Measurements from ENCODE around the gene ZDHHC13. TPM values are rescaled to one million over a fixed set of nuclear protein-coding genes. Genes with fewer than 3 reads are reported as not detected.

ZDHHC13 gene
- total RNA-seq, 1 donor from 2014 or later: 10.6 TPM

GRCh38 chr11:19100885-19101284 is 16.1 kb upstream of the ZDHHC13 start:
- no peaks in the 10 kb centered on the region for H3K27me3 ChIP-seq (ENCODE audit: low read depth)
- H3K9me3 ChIP-seq: peaks cover 4% of the 10 kb centered on the region
- DNase-seq: no peak
- ATAC-seq: no peak
- no peak overlapping the region for H3K27ac ChIP-seq
- no peak overlapping the region for H3K4me3 ChIP-seq
- intact Hi-C loops (cut with DNase I): no loop called here
- no peaks in the 10 kb centered on the region for H3K4me1 ChIP-seq
- no peaks in the 10 kb centered on the region for H3K36me3 ChIP-seq
- no peak for TF ChIP-seq CTCF (IDR thresholded peaks at IDR 0.05)

GRCh38 chr11:19101796-19102520 is 15.0 kb upstream of the ZDHHC13 start:
- Histone ChIP-seq H3K27me3 (ENCODE audit: low read depth) (no peaks in the 10 kb centered on the region), H3K4me3 (no peak overlapping the region), H3K27ac (no peak overlapping the region), H3K4me1 (no peaks in the 10 kb centered on the region), H3K9me3 (peaks cover 4% of the 10 kb centered on the region), H3K36me3 (no peaks in the 10 kb centered on the region)
- ATAC-seq: peak in 1 of 2 donors; percentile 29
- no peak for TF ChIP-seq CTCF (IDR thresholded peaks at IDR 0.05)
- intact Hi-C loops (cut with DNase I): no loop called here
- no peak for DNase-seq

- intact Hi-C loops (cut with DNase I): no loop called here
- H3K4me3 ChIP-seq: no peak overlapping the region
- H3K27ac ChIP-seq: no peak overlapping the region
- H3K27me3 ChIP-seq (ENCODE audit: low read depth): no peaks in the 10 kb centered on the region
- no peak for DNase-seq
- H3K9me3 ChIP-seq: peaks cover 4% of the 10 kb centered on the region
- H3K4me1 ChIP-seq: no peaks in the 10 kb centered on the region
- ATAC-seq: no peak
- H3K36me3 ChIP-seq: no peaks in the 10 kb centered on the region
- TF ChIP-seq CTCF (IDR thresholded peaks at IDR 0.05): no peak
Measured at GRCh38 chr11:19102521-19102900, 14.5 kb upstream of the ZDHHC13 start.

GRCh38 chr11:19105011-19105410 is 12.0 kb upstream of the ZDHHC13 start:
- H3K27ac ChIP-seq: no peak overlapping the region
- ATAC-seq: no peak
- intact Hi-C loops (cut with DNase I): no loop called here

GRCh38 chr11:19107125-19107524 is 9.8 kb upstream of the ZDHHC13 start:
- DNase-seq: no peak
- no peak for ATAC-seq
- no peak for TF ChIP-seq CTCF (IDR thresholded peaks at IDR 0.05)
- Histone ChIP-seq H3K9me3 (no peaks in the 10 kb centered on the region), H3K27me3 (ENCODE audit: low read depth) (peaks cover 2% of the 10 kb centered on the region), H3K36me3 (no peaks in the 10 kb centered on the region), H3K4me1 (no peaks in the 10 kb centered on the region), H3K4me3 (no peak overlapping the region), H3K27ac (no peak overlapping the region)
- intact Hi-C loops (cut with DNase I): no loop called here

More at GRCh38 chr11:19105011-19105410, 12.0 kb upstream of the ZDHHC13 start:
- TF ChIP-seq CTCF (IDR thresholded peaks at IDR 0.05): no peak
- Histone ChIP-seq H3K27me3 (ENCODE audit: low read depth) (no peaks in the 10 kb centered on the region), H3K36me3 (no peaks in the 10 kb centered on the region), H3K4me1 (no peaks in the 10 kb centered on the region), H3K9me3 (peaks cover 4% of the 10 kb centered on the region), H3K4me3 (no peak overlapping the region)
- DNase-seq: no peak

Measured in lower lobe of right lung (tissue), 2 donors.